PC-3 (cell line): Measurements from ENCODE around the gene CD244.

Source experiments
- EZH2 ChIP-seq: fragments of 300-600 bp; sonication (generic); IDR thresholded peaks from one replicate; pipeline ENCODE4 v1.6.1; 2017; ENCODE audit warnings: antibody characterized with exemption, mild to moderate bottlenecking, low read length; ENCODE audit not compliant: unreplicated experiment
- EZH2phosphoT487 ChIP-seq: fragments of 300-600 bp; sonication (generic); IDR thresholded peaks from 2 replicates; pipeline ENCODE4 v1.6.1; 2018; ENCODE audit warnings: mild to moderate bottlenecking, antibody characterized with exemption, low read length, borderline replicate concordance
- TF ChIP-seq, protein P1 (sequence below): fragments of 300-600 bp; sonication (generic); conservative IDR thresholded peaks from 2 replicates; pipeline ENCODE4 v1.5.1; 2017; ENCODE audit warnings: antibody characterized with exemption, low read depth, mild to moderate bottlenecking, low read length

DNA sequence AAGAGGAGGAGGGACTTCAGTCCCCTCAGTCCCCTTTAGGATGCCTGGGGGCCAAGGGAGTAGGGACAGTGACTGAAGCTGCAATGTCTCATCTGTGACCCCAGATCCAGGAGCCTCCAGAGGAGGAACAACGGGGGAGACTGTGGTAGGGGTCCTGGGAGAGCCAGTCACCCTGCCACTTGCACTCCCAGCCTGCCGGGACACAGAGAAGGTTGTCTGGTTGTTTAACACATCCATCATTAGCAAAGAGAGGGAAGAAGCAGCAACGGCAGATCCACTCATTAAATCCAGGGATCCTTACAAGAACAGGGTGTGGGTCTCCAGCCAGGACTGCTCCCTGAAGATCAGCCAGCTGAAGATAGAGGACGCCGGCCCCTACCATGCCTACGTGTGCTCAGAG lies 48.4 kb downstream of the CD244 start:
- TF ChIP-seq, protein P1, sequence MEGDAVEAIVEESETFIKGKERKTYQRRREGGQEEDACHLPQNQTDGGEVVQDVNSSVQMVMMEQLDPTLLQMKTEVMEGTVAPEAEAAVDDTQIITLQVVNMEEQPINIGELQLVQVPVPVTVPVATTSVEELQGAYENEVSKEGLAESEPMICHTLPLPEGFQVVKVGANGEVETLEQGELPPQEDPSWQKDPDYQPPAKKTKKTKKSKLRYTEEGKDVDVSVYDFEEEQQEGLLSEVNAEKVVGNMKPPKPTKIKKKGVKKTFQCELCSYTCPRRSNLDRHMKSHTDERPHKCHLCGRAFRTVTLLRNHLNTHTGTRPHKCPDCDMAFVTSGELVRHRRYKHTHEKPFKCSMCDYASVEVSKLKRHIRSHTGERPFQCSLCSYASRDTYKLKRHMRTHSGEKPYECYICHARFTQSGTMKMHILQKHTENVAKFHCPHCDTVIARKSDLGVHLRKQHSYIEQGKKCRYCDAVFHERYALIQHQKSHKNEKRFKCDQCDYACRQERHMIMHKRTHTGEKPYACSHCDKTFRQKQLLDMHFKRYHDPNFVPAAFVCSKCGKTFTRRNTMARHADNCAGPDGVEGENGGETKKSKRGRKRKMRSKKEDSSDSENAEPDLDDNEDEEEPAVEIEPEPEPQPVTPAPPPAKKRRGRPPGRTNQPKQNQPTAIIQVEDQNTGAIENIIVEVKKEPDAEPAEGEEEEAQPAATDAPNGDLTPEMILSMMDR = no peak
- no peak for TF ChIP-seq EZH2
- TF ChIP-seq EZH2phosphoT487 = no peak
